Osteocyte (in vitro differentiated cells): Measurements from ENCODE around the gene F5. TPM values are rescaled to one million over a fixed set of nuclear protein-coding genes. Genes with fewer than 3 reads are reported as not detected.

ENCODE experiments used
- DNase-seq: peaks from one replicate; pipeline ENCODE4 v3.0.0; 2021; ENCODE audit warnings: mixed read lengths; ENCODE audit not compliant: unreplicated experiment; ENCODE audit errors: extremely low spot score
- H3K27ac Mint-ChIP-seq: one replicate; pipeline ENCODE4 v1.8.0; 2021; ENCODE audit warnings: mild to moderate bottlenecking, mixed read lengths; ENCODE audit not compliant: unreplicated experiment
- H3K27me3 Mint-ChIP-seq: one replicate; pipeline ENCODE4 v1.8.0; 2021; ENCODE audit warnings: mixed read lengths; ENCODE audit not compliant: unreplicated experiment
- H3K36me3 Mint-ChIP-seq: one replicate; pipeline ENCODE4 v1.8.0; 2021; ENCODE audit warnings: mixed read lengths; ENCODE audit not compliant: unreplicated experiment
- H3K4me1 Mint-ChIP-seq: one replicate; pipeline ENCODE4 v1.8.0; 2021; ENCODE audit warnings: mixed read lengths; ENCODE audit not compliant: unreplicated experiment
- H3K4me3 Mint-ChIP-seq: one replicate; pipeline ENCODE4 v1.8.0; 2021; ENCODE audit warnings: mild to moderate bottlenecking, moderate library complexity, mixed read lengths; ENCODE audit not compliant: unreplicated experiment
- H3K9me3 Mint-ChIP-seq: one replicate; pipeline ENCODE4 v1.8.0; 2021; ENCODE audit warnings: mixed read lengths; ENCODE audit not compliant: unreplicated experiment
- CTCF ChIP-seq: fragments of 200-600 bp; sonication (generic); IDR thresholded peaks from 2 replicates; pipeline ENCODE4 v1.5.0; 2021; ENCODE audit warnings: antibody characterized with exemption, mild to moderate bottlenecking, moderate library complexity
- long read RNA-seq: library from polyadenylated mRNA; unstranded; transcript quantifications from one replicate; pipeline ENCODE4 v2.0.0, GENCODE V29; 2021
- total RNA-seq: library from RNA; stranded (reverse); gene quantifications from 2 replicates; pipeline ENCODE4 v1.2.1, GENCODE V29; 2021

F5 gene
- not detected in 2 replicates for total RNA-seq
- long read RNA-seq: 0 reads

- no peak for DNase-seq
- no peak within 1 kb of the TSS for H3K27ac Mint-ChIP-seq
Observed at GRCh38 chr1:169586395-169587255, at the start of gene F5. Gene F5 (minus strand): TSS chr1:169586481. CDS start chr1:169586386, 95 bp downstream.

GRCh38 chr1:169634877-169635276, 48.6 kb upstream of the F5 start:
- Mint-ChIP-seq H3K9me3 (peaks cover 31% of the 10 kb centered on the region), H3K36me3 (no peaks in the 10 kb centered on the region), H3K27ac (no peak overlapping the region), H3K4me1 (no peaks in the 10 kb centered on the region), H3K27me3 (no peaks in the 10 kb centered on the region), H3K4me3 (no peak overlapping the region)
- no peak for TF ChIP-seq CTCF
- no peak for DNase-seq

More at GRCh38 chr1:169586395-169587255, at the start of gene F5:
- no peak within 1 kb of the TSS for H3K4me3 Mint-ChIP-seq
- peaks cover 46% of the 10 kb centered on the region for H3K27me3 Mint-ChIP-seq
- TF ChIP-seq CTCF: peak; percentile 46
- peaks cover 4% of the 10 kb centered on the region for H3K4me1 Mint-ChIP-seq
- H3K9me3 Mint-ChIP-seq: no peaks in the 10 kb centered on the region
- no peaks in the 10 kb centered on the region for H3K36me3 Mint-ChIP-seq

- H3K4me3 Mint-ChIP-seq: no peak overlapping the region
- no peaks in the 10 kb centered on the region for H3K4me1 Mint-ChIP-seq
- no peak for DNase-seq
- no peaks in the 10 kb centered on the region for H3K36me3 Mint-ChIP-seq
- no peak overlapping the region for H3K27ac Mint-ChIP-seq
- no peak for TF ChIP-seq CTCF
- peaks cover 31% of the 10 kb centered on the region for H3K9me3 Mint-ChIP-seq
- no peaks in the 10 kb centered on the region for H3K27me3 Mint-ChIP-seq
Observed at GRCh38 chr1:169634145-169634544, 47.9 kb upstream of the F5 start.

GRCh38 chr1:169631249-169631648, 45.0 kb upstream of the F5 start:
- Mint-ChIP-seq H3K27me3 (no peaks in the 10 kb centered on the region), H3K4me3 (no peak overlapping the region), H3K9me3 (peaks cover 23% of the 10 kb centered on the region), H3K36me3 (no peaks in the 10 kb centered on the region), H3K4me1 (no peaks in the 10 kb centered on the region), H3K27ac (no peak overlapping the region)
- no peak for TF ChIP-seq CTCF
- no peak for DNase-seq

- no peak within 1 kb of the TSS for H3K27ac Mint-ChIP-seq
- H3K9me3 Mint-ChIP-seq: peaks cover 10% of the 10 kb centered on the region
- no peak within 1 kb of the TSS for H3K4me3 Mint-ChIP-seq
- DNase-seq: no peak
- no peaks in the 10 kb centered on the region for H3K27me3 Mint-ChIP-seq
- TF ChIP-seq CTCF: no peak
- H3K36me3 Mint-ChIP-seq: no peaks in the 10 kb centered on the region
- no peaks in the 10 kb centered on the region for H3K4me1 Mint-ChIP-seq
Observed at GRCh38 chr1:169630006-169630405, 43.7 kb upstream of the F5 start, which contains the start of gene SELP. Gene SELP (minus strand): TSS chr1:169630124. CDS start chr1:169630074, 50 bp downstream.
